Lower leg skin (tissue), 3 donors: ENCODE data around the gene PTH2R.

ENCODE experiments used
- POLR2A ChIP-seq, 2 donors: fragments of 450-650 bp; IDR thresholded peaks; one replicate each; pipeline ENCODE4 v1.6.1; 2016 to 2017; ENCODE audit warnings: antibody characterized with exemption in 2 of 2, mild to moderate bottlenecking in 1 of 2, moderate library complexity in 1 of 2
- TF ChIP-seq, protein P1 (sequence below), 3 donors: fragments of 450-650 bp; IDR thresholded peaks; one replicate each; pipeline ENCODE4 v1.5.1; 2016; ENCODE audit warnings: antibody characterized with exemption in 3 of 3, mild to moderate bottlenecking in 3 of 3, moderate library complexity in 2 of 3

GRCh38 chr2:208441951-208442350, 35.4 kb downstream of the PTH2R start:
- TF ChIP-seq, protein P1, sequence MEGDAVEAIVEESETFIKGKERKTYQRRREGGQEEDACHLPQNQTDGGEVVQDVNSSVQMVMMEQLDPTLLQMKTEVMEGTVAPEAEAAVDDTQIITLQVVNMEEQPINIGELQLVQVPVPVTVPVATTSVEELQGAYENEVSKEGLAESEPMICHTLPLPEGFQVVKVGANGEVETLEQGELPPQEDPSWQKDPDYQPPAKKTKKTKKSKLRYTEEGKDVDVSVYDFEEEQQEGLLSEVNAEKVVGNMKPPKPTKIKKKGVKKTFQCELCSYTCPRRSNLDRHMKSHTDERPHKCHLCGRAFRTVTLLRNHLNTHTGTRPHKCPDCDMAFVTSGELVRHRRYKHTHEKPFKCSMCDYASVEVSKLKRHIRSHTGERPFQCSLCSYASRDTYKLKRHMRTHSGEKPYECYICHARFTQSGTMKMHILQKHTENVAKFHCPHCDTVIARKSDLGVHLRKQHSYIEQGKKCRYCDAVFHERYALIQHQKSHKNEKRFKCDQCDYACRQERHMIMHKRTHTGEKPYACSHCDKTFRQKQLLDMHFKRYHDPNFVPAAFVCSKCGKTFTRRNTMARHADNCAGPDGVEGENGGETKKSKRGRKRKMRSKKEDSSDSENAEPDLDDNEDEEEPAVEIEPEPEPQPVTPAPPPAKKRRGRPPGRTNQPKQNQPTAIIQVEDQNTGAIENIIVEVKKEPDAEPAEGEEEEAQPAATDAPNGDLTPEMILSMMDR (IDR thresholded peaks at IDR 0.05): no peak
- no peak for TF ChIP-seq POLR2A (IDR thresholded peaks at IDR 0.05)
